ENCODE results near the gene LPP.

GRCh38 chr3:188204526-188204925 is 50.6 kb downstream of the LPP start:
- TF ChIP-seq, protein P1, sequence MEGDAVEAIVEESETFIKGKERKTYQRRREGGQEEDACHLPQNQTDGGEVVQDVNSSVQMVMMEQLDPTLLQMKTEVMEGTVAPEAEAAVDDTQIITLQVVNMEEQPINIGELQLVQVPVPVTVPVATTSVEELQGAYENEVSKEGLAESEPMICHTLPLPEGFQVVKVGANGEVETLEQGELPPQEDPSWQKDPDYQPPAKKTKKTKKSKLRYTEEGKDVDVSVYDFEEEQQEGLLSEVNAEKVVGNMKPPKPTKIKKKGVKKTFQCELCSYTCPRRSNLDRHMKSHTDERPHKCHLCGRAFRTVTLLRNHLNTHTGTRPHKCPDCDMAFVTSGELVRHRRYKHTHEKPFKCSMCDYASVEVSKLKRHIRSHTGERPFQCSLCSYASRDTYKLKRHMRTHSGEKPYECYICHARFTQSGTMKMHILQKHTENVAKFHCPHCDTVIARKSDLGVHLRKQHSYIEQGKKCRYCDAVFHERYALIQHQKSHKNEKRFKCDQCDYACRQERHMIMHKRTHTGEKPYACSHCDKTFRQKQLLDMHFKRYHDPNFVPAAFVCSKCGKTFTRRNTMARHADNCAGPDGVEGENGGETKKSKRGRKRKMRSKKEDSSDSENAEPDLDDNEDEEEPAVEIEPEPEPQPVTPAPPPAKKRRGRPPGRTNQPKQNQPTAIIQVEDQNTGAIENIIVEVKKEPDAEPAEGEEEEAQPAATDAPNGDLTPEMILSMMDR (IDR thresholded peaks at IDR 0.05; ENCODE audit: low read length): no peak
- TF ChIP-seq EZH2 (IDR thresholded peaks at IDR 0.05; ENCODE audit: borderline replicate concordance, low read length): no peak
